ENCODE results near the gene CACNA1D. TPM values are rescaled to one million over a fixed set of nuclear protein-coding genes. Genes with fewer than 3 reads are reported as not detected.
"Not testable (repeated sequence)": the region's sequence is repeated elsewhere in the genome, so short reads cannot be mapped to it uniquely, and the experiment has no call there.

Gene CACNA1D
- total RNA-seq, 2 experiments from 2014 or later = not detected

DNA sequence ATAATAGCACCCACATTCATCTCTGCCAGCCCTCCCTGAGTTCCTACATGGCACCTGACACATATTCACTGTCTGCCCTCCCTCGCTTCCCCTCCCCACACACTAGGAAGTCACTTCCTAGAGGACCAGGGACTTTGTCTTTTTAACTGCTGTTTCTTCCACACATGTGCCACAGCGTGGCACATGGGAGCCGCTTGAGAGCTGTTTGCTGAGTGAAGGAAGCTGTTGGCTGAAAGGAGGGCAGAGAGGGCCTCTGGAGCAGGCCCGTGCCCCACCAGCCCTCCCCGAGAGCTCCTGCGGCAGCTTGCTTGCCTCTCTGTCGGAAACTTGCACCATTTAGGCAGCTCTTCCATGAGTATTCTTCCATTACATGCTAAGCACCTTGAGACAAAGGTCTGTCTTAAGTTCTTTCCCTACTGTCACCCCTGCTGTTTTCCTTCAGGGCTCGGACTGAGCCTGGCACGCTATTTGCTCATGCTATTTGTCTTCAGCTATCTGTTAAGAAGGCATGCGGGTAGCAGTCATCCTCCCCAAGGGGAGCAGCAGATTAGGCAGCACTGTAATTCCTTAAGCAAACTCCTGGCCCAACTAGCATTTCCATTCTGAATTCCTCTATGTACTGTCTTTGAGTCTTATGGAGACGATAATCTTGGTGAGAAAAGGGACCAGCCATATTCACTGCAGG is 72.2 kb downstream of the CACNA1D start:
- Mint-ChIP-seq H3K36me3 (no peaks in the 10 kb centered on the region), H3K4me1 (no peaks in the 10 kb centered on the region), H3K27ac (no peak overlapping the region), H3K27me3 (peaks cover 1% of the 10 kb centered on the region), H3K4me3 (no peak overlapping the region), H3K9me3 (no peaks in the 10 kb centered on the region)
- DNase-seq = no peak

DNA sequence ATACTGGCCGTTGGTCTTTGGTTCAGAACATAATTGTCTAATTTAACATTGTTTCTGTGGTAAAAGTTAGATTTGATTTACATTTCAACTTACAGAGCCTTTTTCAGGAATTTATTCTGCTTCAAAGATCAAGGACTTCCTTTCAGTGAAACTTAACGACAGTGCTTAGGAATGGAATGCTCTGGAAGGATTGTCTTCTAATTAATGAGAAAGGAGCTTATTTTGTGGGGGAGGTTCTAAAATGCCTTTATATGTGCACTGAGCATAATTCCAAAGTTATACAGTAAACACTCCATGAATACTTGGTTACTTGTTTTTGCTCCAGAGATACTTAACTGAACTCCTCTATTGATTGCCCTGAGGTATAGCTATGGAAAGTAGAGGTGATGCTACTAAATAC is 75.7 kb downstream of the CACNA1D start:
- Mint-ChIP-seq H3K4me3 (no peak overlapping the region), H3K4me1 (no peaks in the 10 kb centered on the region), H3K27ac (no peak overlapping the region), H3K9me3 (no peaks in the 10 kb centered on the region), H3K27me3 (peaks cover 4% of the 10 kb centered on the region), H3K36me3 (no peaks in the 10 kb centered on the region)
- no peak for DNase-seq

DNA sequence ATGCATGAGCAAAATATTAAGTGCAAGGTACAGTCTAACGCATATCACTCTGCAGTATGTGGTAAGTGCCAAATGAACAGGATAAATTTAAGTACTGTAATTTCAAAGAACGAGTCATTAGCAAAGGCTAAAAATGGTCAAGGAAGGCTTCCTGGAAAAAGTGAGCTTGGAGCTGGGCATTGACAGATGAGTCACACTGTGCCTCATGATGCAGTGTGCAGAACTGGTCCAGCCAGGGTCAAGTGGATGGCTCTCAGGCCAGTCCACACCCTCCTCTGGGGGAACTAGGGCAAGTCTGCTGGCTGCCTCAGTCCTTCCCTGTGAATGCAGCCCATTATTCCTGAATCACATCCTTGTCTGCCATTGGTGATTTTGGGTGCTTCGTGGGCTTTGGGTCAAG is 76.3 kb downstream of the CACNA1D start:
- H3K27ac Mint-ChIP-seq = no peak overlapping the region
- peaks cover 4% of the 10 kb centered on the region for H3K27me3 Mint-ChIP-seq
- no peaks in the 10 kb centered on the region for H3K36me3 Mint-ChIP-seq
- H3K4me3 Mint-ChIP-seq = no peak overlapping the region
- no peaks in the 10 kb centered on the region for H3K4me1 Mint-ChIP-seq
- H3K9me3 Mint-ChIP-seq = no peaks in the 10 kb centered on the region
- no peak for DNase-seq

DNA sequence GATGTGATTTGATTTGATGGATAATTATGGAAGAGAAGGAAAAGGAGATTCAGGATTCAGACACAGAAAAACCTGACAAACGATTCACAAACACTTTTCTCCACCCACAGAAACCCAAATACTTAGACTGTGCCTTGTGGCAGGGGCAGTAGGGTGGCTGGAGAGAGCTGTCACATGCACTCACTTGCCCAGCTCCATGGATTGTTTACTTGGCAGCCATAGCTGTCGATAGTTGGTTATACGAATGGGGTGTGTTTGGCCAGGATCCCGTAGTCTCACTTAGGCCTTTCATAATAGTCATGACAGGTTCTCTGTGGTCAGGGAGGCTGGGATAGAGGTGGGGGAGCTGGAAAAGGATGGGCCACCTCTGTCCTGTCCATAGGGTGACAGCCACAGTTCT is 76.9 kb downstream of the CACNA1D start:
- H3K4me3 Mint-ChIP-seq = no peak overlapping the region
- H3K4me1 Mint-ChIP-seq = no peaks in the 10 kb centered on the region
- no peak for DNase-seq
- no peak overlapping the region for H3K27ac Mint-ChIP-seq
- peaks cover 4% of the 10 kb centered on the region for H3K27me3 Mint-ChIP-seq
- no peaks in the 10 kb centered on the region for H3K36me3 Mint-ChIP-seq
- no peaks in the 10 kb centered on the region for H3K9me3 Mint-ChIP-seq

DNA sequence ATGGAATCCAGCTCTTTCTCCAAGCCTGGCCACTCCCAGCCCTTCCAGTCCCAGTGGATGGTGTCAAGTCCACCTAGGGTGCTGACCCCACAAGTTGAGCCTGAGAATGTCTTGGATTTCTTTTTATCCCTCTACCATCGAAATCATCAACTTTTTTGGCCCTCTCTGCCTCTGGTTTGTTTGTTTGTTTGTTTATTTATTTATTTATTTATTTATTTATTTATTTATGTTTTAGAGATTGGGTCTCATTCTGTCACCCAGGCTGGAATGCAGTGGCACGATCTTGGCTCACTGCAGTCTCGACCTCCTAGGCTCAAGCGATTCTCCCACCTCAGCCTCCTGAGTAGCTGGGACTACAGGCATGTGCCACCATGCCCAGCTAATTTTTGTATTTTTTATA is 77.8 kb downstream of the CACNA1D start:
- not testable (repeated sequence) for H3K4me1 Mint-ChIP-seq, H3K27ac Mint-ChIP-seq, H3K9me3 Mint-ChIP-seq, H3K27me3 Mint-ChIP-seq, H3K36me3 Mint-ChIP-seq, DNase-seq, H3K4me3 Mint-ChIP-seq

DNA sequence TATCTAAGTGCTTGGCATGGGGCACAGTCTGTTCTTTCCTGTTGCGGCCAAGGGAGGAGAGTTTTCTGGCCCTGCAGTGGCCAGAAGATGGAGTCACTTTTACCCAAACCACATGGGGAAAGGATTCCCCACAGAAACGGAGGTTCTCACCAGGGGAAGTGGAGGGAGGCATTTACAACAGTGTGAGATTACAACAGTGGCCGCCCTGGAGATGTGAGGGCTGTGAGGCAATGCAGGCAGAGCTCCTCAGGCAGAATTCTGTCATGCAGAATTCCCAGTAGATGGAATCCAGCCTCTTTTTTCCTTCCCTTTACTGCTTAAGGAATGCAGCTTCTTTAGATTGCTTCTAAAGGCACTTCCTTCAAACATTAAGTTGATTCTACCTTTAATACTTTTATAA is 83.1 kb downstream of the CACNA1D start:
- Mint-ChIP-seq H3K4me3 (no peak overlapping the region), H3K36me3 (no peaks in the 10 kb centered on the region), H3K27ac (no peak overlapping the region), H3K27me3 (peaks cover 4% of the 10 kb centered on the region), H3K9me3 (no peaks in the 10 kb centered on the region), H3K4me1 (peaks cover 4% of the 10 kb centered on the region)
- DNase-seq = no peak

DNA sequence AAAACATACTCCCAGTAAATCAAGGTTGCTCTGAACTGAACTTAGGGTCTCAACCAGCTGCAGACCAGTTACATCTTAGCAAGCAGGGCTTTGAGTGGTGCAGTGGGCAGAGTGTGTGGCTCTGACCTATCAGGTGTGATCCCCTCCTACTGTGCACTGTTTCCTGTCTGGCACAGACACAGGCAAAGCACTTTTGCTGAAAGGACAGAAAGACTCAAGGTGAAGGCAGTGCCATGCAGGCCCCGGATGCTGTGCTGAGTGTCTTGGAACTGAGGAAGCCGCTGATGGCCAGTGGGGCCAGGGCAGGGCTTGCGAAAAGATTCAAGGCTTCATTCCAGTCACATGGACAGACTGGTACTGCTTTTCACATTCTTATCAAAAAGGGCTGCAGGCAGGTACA is 85.2 kb downstream of the CACNA1D start:
- Mint-ChIP-seq H3K27ac (no peak overlapping the region), H3K4me1 (peaks cover 4% of the 10 kb centered on the region), H3K9me3 (no peaks in the 10 kb centered on the region), H3K27me3 (peaks cover 4% of the 10 kb centered on the region), H3K4me3 (no peak overlapping the region), H3K36me3 (no peaks in the 10 kb centered on the region)
- DNase-seq = no peak

DNA sequence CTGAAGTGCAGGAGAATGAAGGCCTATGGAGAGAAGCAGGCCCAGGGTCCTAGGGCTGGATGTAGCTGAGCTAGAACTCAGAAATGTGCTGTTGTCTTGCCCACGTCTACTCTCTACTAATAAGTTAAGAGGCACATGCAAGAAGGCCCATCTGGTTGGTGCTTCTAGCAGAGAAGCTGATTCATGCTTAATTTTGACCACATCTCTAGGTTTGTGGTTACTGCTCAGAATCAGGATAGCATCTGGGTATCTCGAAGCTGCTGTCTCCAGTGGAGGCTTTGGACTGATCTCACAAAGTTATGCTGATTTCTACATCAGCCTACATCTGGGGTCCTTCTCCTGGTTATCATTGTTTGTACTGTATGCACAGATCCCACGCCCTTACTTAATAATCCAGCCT is 87.3 kb downstream of the CACNA1D start:
- no peak for DNase-seq
- Mint-ChIP-seq H3K9me3 (no peaks in the 10 kb centered on the region), H3K27ac (no peak overlapping the region), H3K36me3 (no peaks in the 10 kb centered on the region), H3K27me3 (no peaks in the 10 kb centered on the region), H3K4me3 (no peak overlapping the region), H3K4me1 (peaks cover 4% of the 10 kb centered on the region)

DNA sequence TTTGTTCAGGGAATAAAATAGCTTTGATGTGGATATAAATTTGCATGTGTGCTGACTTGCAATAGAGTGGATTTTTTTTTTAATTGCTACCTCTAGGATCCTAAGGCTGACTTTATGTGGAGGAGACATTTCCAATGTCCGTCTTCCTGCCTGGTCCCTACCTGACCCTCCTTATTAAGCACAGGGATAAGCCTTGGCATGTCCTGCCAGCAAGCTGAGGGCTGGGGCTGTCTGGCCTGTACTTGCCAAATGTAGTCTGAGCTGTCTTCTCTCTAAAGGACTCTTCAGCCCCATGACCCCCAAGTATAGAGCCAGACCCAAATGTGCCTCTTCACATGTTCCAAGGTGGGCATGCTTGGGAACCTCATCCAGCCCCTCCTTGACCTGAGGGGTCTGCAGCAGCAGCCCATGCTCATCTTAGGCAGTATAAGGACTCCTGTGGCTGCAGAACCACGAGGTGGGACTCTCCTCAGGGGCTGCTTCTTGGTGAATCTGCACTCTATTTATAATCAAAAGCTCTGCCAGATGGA is 88.8 kb downstream of the CACNA1D start:
- Mint-ChIP-seq H3K4me3 (no peak overlapping the region), H3K36me3 (no peaks in the 10 kb centered on the region), H3K27me3 (no peaks in the 10 kb centered on the region), H3K9me3 (no peaks in the 10 kb centered on the region), H3K4me1 (peaks cover 4% of the 10 kb centered on the region), H3K27ac (no peak overlapping the region)
- no peak for DNase-seq

DNA sequence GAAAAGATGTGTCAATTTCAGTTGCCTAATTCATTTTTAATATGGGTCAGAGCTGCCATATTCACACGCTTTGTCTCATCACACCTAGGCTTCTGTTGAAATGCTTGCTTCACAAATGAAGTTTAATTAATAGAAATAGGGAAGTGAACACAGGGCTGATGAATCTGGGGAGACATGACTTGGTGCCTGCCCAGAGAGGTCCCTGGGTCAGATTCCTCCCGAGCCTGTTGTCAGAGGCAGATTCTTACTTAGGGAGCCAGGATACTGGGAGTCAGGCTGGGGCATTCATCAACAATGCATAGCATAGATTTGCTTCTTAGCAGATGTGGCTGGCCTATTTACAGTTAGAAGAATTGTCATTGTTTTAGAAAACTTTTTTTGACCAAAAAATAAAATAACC is 90.6 kb downstream of the CACNA1D start:
- Mint-ChIP-seq H3K9me3 (no peaks in the 10 kb centered on the region), H3K4me1 (peaks cover 4% of the 10 kb centered on the region), H3K27ac (no peak overlapping the region), H3K4me3 (no peak overlapping the region), H3K27me3 (no peaks in the 10 kb centered on the region), H3K36me3 (no peaks in the 10 kb centered on the region)
- no peak for DNase-seq

DNA sequence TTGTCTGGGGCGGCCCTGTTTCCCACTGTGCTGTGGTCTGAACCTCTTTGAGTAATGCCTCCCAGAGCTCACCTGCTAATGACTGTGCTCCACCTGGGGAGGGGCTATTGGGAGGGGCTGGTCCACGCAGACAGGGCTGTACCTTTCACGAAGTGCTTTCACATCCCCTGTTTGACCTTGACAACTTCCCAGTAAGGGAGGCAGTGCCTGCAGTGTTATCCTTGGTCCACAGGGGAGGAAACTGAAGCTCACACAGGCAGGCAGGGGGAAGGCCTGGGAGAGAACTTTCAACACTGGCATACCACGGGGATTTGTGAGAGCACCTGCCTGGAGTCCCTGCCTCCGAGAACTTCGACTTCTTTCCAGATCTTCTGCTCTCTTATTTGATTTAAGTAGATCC is 91.2 kb downstream of the CACNA1D start:
- H3K9me3 Mint-ChIP-seq = no peaks in the 10 kb centered on the region
- no peak overlapping the region for H3K4me3 Mint-ChIP-seq
- H3K27me3 Mint-ChIP-seq = no peaks in the 10 kb centered on the region
- H3K4me1 Mint-ChIP-seq = peaks cover 4% of the 10 kb centered on the region
- H3K36me3 Mint-ChIP-seq = no peaks in the 10 kb centered on the region
- no peak overlapping the region for H3K27ac Mint-ChIP-seq
- no peak for DNase-seq

DNA sequence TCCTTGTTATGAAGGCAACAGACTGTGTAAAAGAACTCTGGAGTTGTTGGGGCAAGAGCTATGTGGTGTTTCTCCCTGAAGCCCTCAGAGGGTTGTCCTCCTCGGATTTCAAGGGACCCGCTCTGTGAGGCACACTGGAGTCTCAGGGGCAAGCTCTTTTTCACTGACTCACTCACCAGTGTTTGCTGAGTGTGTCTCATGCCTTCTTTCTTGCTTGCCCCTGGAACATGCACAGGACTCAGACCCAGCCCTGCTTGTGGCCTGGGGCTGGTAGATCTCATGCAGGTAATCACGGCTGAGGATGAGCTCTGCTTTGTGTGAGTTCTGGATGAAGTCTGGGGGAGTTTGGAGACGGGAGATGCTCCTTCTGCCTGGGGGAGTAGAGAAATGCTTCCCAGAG is 93.7 kb downstream of the CACNA1D start:
- no peak overlapping the region for H3K4me3 Mint-ChIP-seq
- no peak overlapping the region for H3K27ac Mint-ChIP-seq
- no peaks in the 10 kb centered on the region for H3K36me3 Mint-ChIP-seq
- no peaks in the 10 kb centered on the region for H3K9me3 Mint-ChIP-seq
- no peaks in the 10 kb centered on the region for H3K27me3 Mint-ChIP-seq
- no peaks in the 10 kb centered on the region for H3K4me1 Mint-ChIP-seq
- no peak for DNase-seq

DNA sequence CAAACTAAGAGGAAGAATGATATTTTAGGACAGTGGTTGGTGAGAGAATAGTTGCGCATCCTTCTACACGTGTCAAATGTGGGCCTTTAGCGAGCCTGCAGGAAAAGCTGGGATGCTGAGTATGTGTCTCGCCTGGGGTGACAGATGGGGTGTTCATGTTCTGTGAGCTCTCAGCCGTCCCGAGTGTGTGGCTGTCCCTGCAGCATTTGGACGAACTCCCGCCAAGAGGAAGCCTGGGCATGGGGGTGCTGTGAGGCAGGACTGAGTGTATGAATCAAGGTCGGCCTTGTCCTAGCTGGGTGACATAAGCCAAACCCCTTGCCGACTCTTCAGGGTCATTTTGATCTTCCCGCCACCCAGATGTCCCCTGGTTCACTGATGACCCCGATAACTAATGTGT is 94.8 kb downstream of the CACNA1D start:
- Mint-ChIP-seq H3K27ac (no peak overlapping the region), H3K4me1 (no peaks in the 10 kb centered on the region), H3K27me3 (no peaks in the 10 kb centered on the region), H3K36me3 (no peaks in the 10 kb centered on the region), H3K4me3 (no peak overlapping the region), H3K9me3 (no peaks in the 10 kb centered on the region)
- DNase-seq = no peak

DNA sequence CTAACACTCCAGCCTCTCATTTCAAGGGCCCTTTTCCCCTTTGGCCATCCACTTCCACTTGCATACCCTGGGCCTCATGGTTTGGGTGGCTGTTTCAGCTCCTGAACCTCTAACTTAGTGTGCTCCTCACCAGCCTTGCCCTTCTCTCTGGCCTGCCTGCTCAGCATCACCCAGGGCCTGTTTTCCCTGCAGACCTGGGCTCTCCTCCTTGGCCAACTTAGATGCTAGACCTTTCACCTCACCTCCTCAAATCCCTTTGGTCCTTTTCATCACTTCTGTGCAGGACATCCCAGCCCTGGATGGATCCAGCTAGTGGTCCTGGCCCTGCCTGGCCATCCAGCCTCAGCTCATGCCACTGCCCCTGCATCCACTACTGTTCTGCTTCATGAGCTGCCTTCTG is 95.4 kb downstream of the CACNA1D start:
- Mint-ChIP-seq H3K27ac (no peak overlapping the region), H3K4me1 (no peaks in the 10 kb centered on the region), H3K36me3 (no peaks in the 10 kb centered on the region), H3K27me3 (no peaks in the 10 kb centered on the region), H3K4me3 (no peak overlapping the region), H3K9me3 (no peaks in the 10 kb centered on the region)
- no peak for DNase-seq

DNA sequence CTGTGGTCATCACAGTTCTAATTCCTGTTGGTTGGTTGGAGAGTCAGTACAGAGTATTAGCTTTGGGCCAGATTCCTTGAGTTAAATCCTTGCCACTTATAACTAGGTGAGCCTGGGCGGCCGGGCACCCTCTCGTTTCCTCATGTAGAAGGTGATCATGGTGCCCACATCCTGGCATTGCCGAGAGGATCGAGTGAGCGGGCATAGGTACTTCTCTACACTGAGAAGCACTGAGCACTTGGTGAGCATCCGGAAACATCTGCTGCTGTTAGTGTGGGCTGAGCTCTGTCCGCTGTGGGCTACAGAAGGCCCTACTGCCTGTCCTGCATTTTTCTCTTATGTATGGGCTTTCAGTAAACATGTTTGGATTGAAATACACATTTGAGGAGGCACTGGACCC is 96.2 kb downstream of the CACNA1D start:
- Mint-ChIP-seq H3K27me3 (no peaks in the 10 kb centered on the region), H3K9me3 (no peaks in the 10 kb centered on the region), H3K4me1 (no peaks in the 10 kb centered on the region), H3K36me3 (no peaks in the 10 kb centered on the region), H3K4me3 (no peak overlapping the region), H3K27ac (no peak overlapping the region)
- DNase-seq = no peak

DNA sequence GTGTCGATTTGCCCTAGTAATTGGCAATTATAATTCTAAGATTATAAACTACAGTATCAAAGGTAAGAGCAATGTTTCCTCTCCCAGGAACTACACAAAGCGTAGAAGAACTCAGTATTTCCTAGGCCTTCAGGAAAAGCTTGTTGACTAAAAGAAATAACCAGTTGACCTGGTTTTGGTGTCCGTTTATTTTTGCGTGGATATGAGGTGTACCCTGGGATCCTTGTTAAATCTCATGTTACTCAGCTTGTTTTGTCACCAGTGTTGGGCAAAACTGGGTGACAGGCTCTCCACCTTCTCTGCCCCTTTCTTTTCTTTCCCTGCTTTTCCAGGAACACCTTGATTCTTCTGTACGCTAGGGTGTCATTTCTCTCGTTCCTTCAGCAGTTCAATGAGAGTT is 97.2 kb downstream of the CACNA1D start:
- H3K4me1 Mint-ChIP-seq = no peaks in the 10 kb centered on the region
- no peak for DNase-seq
- no peak overlapping the region for H3K4me3 Mint-ChIP-seq
- no peaks in the 10 kb centered on the region for H3K27me3 Mint-ChIP-seq
- no peak overlapping the region for H3K27ac Mint-ChIP-seq
- H3K36me3 Mint-ChIP-seq = no peaks in the 10 kb centered on the region
- H3K9me3 Mint-ChIP-seq = no peaks in the 10 kb centered on the region
